NCI-H2196 treated with DMSO at 0.1 percent for 48 hours (cell line): Measurements from ENCODE around the gene RNF149.

Source experiments
- DNase-seq: peaks from one replicate; lab custom pipeline; 2025; ENCODE audit not compliant: unreplicated experiment; lab: John Stamatoyannopoulos, UW

Gene RNF149

GRCh38 chr2:101232770-101233169, 75.7 kb downstream of the RNF149 start:
- DNase-seq = no peak

GRCh38 chr2:101231937-101232730, 76.4 kb downstream of the RNF149 start:
- no peak for DNase-seq

DNA sequence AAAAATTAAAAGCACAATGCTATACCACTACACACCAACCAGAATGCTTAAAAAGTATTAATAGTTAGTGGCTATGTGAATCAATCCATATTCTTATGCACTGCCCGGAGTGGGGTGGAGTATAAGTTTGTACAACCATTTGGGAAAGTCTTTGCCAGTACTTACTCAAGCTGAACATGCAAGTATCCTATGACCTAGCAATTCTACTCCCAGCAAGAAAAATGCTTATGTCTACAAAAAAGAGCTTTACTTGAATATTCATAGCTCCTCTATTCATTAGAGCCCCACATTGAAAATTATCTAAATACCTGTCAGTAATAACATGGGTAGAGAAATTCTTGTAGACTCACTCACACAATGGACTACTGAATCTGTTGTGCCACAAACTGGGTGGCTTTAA, 77.3 kb downstream of the RNF149 start:
- no peak for DNase-seq

DNA sequence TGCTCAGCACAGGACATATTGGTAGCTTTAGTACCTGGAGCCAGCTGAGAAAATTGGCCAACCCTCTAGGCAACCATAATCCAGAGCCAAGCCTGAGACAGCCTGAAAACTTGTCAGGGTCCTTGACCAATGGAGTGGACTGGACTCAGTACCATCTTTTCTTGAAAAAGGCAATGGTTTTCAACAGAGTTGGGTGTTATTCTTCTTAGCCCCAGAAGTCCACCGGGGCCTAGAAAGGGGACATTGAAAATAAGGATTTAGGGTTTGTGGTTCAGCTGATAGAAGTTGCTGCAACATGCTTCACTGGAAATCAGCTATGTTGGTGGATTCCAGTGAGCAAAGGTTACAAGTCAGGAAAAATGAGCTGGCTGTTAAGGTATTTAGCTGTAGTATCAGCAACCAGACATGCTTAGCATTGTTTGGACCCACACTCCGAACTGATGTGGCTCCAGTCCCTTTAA, 77.9 kb downstream of the RNF149 start:
- no peak for DNase-seq
